Neutrophil (primary cell): ENCODE data around the gene WDHD1.

Source experiments
- H3K27ac ChIP-seq: fragments of 200-600 bp; sonication (generic); 2 replicates; pipeline ENCODE4 v1.5.1; 2016; ENCODE audit warnings: mild to moderate bottlenecking, moderate library complexity
- H3K27me3 ChIP-seq: fragments of 200-600 bp; sonication (generic); 2 replicates; pipeline ENCODE4 v1.6.0; 2016; ENCODE audit warnings: mild to moderate bottlenecking
- H3K36me3 ChIP-seq: fragments of 200-600 bp; sonication (generic); 2 replicates; pipeline ENCODE4 v1.5.1; 2017
- H3K4me1 ChIP-seq, 2 experiments: fragments of 200-600 bp in 1 of 2; sonication (generic) in 1 of 2; 1 replicate in 1 of 2; 2 replicates in 1 of 2; pipeline versions ENCODE4 v1.5.1 to v1.6.1; 2013 to 2016; ENCODE audit warnings: low read depth in 1 of 2, low read length in 1 of 2, mild to moderate bottlenecking in 1 of 2, moderate library complexity in 1 of 2; ENCODE audit not compliant: control insufficient read depth in 1 of 2, insufficient read depth in 1 of 2
- H3K4me3 ChIP-seq, 2 experiments: fragments of 200-600 bp in 1 of 2; sonication (generic) in 1 of 2; 1 replicate in 1 of 2; 2 replicates in 1 of 2; pipeline ENCODE4 v1.5.1; 2013 to 2016; ENCODE audit warnings: low read depth in 1 of 2, low read length in 1 of 2, mild to moderate bottlenecking in 1 of 2, moderate library complexity in 1 of 2
- H3K9me3 ChIP-seq: fragments of 200-600 bp; sonication (generic); 2 replicates; pipeline ENCODE4 v1.5.1; 2016
- CTCF ChIP-seq: fragments of 200-600 bp; sonication (generic); IDR thresholded peaks from 2 replicates; pipeline ENCODE4 v1.5.1; 2016; ENCODE audit warnings: antibody characterized with exemption

WDHD1 gene

GRCh38 chr14:55051423-55052268 is 24.7 kb upstream of the WDHD1 start, which contains the start of gene MAPK1IP1L:
Gene MAPK1IP1L (plus strand): TSS chr14:55051647. CDS start chr14:55061684, 10,037 bp downstream.
- H3K9me3 ChIP-seq = no peaks in the 10 kb centered on the region
- peak within 1 kb of the TSS; percentile 93 for H3K27ac ChIP-seq
- peaks cover 17 to 19% of the 10 kb centered on the region in 2 experiments for H3K4me1 ChIP-seq
- H3K4me3 ChIP-seq = peak within 1 kb of the TSS; percentile 72 to 93
- H3K36me3 ChIP-seq = no peaks in the 10 kb centered on the region
- TF ChIP-seq CTCF = peak; percentile 99
- no peaks in the 10 kb centered on the region for H3K27me3 ChIP-seq

- TF ChIP-seq CTCF = no peak
- Histone ChIP-seq H3K27me3 (no peaks in the 10 kb centered on the region), H3K4me3 (peak overlapping the region; percentile 72 to 93), H3K4me1 (peaks cover 17 to 19% of the 10 kb centered on the region in 2 experiments), H3K27ac (peak overlapping the region; percentile 93), H3K36me3 (no peaks in the 10 kb centered on the region), H3K9me3 (no peaks in the 10 kb centered on the region)
These were observed 24.2 kb upstream of the WDHD1 start for GRCh38 chr14:55051165-55051422.

GRCh38 chr14:55048900-55049436 is 22.1 kb upstream of the WDHD1 start:
- H3K9me3 ChIP-seq = no peaks in the 10 kb centered on the region
- no peaks in the 10 kb centered on the region for H3K27me3 ChIP-seq
- H3K36me3 ChIP-seq = peaks cover 2% of the 10 kb centered on the region
- no peak overlapping the region for H3K27ac ChIP-seq
- no peak for TF ChIP-seq CTCF
- no peak overlapping the region for H3K4me3 ChIP-seq
- peaks cover 17 to 19% of the 10 kb centered on the region in 2 experiments for H3K4me1 ChIP-seq

GRCh38 chr14:55047301-55048053 is 20.6 kb upstream of the WDHD1 start:
- Histone ChIP-seq H3K4me1 (peaks cover 9 to 11% of the 10 kb centered on the region in 2 experiments), H3K36me3 (peaks cover 11% of the 10 kb centered on the region), H3K4me3 (no peak overlapping the region), H3K27ac (no peak overlapping the region), H3K9me3 (no peaks in the 10 kb centered on the region), H3K27me3 (no peaks in the 10 kb centered on the region)
- TF ChIP-seq CTCF = no peak

- no peak for TF ChIP-seq CTCF
- Histone ChIP-seq H3K27me3 (no peaks in the 10 kb centered on the region), H3K36me3 (peaks cover 11% of the 10 kb centered on the region), H3K4me1 (no peaks in the 10 kb centered on the region), H3K9me3 (no peaks in the 10 kb centered on the region), H3K27ac (no peak overlapping the region), H3K4me3 (no peak overlapping the region)
These were observed 18.2 kb upstream of the WDHD1 start for GRCh38 chr14:55045087-55045486.
